GM12801 (cell line): ENCODE data around the gene ERC1.

Source experiments
- CTCF ChIP-seq: IDR thresholded peaks from one replicate; pipeline ENCODE4 v1.5.1; 2011; ENCODE audit warnings: control low read depth; ENCODE audit not compliant: insufficient read length; ENCODE audit errors: extremely low read depth

Gene ERC1

GRCh38 chr12:1220127-1221092 is 229.4 kb downstream of the ERC1 start:
- TF ChIP-seq CTCF, result no peak

- TF ChIP-seq CTCF, result no peak
These were observed 232.0 kb downstream of the ERC1 start for GRCh38 chr12:1222858-1223639.

- no peak for TF ChIP-seq CTCF
These were observed 235.9 kb downstream of the ERC1 start for GRCh38 chr12:1226951-1227350.

- TF ChIP-seq CTCF, result no peak
These were observed 243.1 kb downstream of the ERC1 start for GRCh38 chr12:1234073-1234472.

- no peak for TF ChIP-seq CTCF
These were observed 255.6 kb downstream of the ERC1 start for GRCh38 chr12:1246637-1247036.

- TF ChIP-seq CTCF, result no peak
These were observed 259.6 kb downstream of the ERC1 start for GRCh38 chr12:1250641-1251040.

- no peak for TF ChIP-seq CTCF
These were observed 261.7 kb downstream of the ERC1 start for GRCh38 chr12:1252758-1253157.
